8988T (cell line): Measurements from ENCODE around the gene DLX2.

ENCODE experiments used
- DNase-seq: peaks from one replicate; pipeline ENCODE4 v3.0.0; 2011

Gene DLX2

DNA sequence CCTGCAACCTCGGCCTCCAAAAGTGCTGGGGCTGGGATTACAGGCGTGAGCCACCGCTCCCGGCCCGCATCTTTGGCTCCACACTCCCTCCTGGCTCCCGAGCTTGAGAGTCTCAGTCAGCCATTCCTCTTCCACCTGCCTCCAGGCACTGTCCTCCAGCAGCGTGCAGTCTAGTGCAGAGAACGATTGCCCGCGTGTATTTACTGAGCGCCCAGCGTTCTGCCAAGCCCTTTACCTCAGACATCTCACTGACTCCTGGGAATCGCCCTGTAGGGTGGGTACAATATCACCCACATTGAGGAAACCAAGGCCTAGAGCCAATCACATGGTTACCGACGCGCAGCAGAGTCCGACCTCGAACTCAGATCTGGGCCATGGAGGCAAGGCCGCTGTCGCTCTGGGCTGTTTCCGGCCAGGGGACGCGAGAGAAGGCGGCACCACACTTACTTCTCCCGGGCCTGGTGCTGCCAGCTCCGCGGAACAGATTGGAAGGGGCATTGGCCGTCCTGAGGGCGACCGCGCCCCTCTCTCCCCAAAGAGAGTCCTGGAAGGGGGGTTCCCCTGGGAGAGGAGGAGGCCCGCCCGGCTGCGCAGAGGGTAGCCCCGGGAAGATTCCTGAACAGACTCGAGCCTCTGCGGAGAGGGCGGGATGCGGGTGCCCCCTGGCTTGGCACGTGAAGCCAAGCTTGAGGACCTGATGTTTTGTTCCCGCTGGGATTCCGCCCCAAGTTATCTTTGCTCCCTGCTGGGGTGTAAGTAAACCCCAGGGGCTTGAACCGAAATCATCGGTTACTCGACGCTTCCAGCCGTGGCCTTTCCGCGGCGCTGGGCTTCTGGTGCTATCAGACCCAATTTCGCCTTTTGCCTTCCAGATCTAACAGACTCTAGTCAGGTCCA, 5.2 kb upstream of the DLX2 start:
- peak; percentile 6 for DNase-seq

DNA sequence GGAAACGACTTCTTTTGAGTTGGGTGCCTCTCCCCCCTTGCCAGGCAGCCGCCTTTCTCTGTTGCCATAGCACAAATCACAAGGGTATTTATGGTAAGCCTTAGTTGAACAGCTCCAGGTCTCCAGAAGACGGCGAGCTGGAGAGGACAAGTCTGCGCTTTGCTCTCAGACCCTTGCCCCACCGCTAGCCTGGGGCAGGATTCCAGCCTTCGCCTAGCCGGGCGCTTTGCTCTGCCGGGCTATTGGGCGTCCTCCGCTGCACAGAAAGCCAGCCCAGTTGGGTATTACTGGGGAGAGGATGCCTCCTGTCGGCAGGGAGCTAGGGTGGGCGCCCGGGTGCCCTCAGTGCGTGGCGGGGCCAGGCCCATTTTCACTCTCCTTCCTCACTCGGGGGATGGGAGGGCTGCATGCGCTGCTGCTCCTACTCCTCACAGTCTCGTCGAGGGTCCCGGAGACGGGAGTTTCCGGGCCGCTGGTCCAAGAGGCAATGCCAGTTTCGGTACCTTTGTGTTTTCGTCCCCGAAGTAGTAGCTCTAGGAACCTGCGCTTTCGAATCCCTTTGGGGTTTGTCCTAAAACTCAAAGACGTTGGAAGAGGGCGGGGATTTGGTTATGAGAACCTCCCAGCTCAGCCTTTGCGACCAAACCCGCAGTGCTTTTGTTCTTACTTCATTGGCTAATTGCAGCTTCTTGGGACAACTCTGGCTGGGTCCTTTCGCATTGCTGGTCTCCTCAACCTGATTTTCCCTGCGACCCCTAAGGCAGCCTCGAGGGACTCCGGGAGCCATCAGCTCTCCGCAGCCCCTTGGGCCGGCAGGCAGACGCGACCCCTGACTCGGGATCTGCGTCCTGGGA, 3.6 kb upstream of the DLX2 start:
- DNase-seq, result peak; percentile 70

DNA sequence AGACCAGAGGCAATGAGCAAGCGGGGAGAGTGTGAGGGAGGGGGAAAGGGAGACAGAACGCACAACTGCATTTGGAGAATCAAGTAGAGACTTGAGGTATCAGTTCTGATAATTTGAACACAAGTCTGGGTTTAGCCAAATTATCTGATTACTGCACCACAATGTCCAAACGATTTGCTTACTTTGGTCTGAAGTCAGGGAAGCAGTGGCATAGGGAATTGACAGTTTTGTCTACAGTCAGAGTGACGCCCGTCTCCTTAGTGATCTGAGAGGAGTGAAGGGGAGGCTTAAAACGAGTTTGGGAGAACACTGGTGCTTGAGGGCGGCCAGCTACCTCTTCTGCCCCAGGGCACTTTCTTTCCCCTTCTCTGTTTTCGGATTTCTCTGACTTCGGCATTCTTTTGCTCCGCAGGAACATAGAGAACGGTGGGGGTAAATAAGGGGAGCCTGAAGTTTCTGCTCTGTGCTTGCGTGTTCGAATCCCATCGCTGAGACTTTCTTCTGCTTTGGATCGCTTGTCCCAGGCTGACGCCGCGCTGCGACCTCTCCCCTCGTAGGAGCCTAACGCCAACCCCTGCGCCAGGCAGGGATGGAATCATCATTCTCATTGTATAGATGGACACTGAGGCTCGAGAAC, 2.9 kb upstream of the DLX2 start:
- DNase-seq, result no peak

DNA sequence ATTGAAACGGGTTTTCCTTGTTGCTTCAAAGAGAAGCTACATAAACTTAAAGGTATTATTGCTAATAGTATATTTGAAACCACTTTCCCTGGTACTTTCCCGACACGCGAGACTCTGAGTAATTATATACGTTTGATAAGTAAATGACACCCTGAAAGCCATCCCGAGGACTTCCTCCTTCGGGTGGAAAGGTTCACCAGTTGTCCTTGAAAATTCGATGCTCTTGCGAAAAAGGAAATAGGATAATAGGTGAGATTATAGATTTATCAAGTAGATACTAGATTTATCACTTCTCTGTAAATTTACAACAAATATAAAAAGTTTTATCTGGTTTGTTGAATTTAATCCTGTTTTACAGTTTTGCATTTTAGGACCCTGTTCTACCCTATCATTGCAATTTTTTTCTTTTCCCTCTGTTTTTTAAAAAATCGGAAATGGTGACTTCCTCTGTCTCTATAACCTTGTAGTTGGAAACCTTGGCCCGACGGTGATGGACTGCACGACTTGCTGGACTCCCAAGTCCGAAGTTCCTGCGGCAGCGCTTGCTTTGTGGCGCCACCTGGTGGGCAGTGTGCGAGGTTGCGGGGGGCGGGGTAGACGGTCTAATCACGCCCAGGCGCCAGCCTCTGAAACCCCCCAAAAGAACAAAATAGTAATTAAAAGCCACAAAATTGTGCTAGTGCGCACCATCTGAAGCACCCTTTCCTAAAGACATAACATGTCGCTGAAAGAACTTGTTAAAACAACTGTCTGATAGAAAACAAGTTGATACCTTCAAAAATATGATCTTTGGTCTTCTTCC, 972 bp upstream of the DLX2 start:
- peak; percentile 92 for DNase-seq

DNA sequence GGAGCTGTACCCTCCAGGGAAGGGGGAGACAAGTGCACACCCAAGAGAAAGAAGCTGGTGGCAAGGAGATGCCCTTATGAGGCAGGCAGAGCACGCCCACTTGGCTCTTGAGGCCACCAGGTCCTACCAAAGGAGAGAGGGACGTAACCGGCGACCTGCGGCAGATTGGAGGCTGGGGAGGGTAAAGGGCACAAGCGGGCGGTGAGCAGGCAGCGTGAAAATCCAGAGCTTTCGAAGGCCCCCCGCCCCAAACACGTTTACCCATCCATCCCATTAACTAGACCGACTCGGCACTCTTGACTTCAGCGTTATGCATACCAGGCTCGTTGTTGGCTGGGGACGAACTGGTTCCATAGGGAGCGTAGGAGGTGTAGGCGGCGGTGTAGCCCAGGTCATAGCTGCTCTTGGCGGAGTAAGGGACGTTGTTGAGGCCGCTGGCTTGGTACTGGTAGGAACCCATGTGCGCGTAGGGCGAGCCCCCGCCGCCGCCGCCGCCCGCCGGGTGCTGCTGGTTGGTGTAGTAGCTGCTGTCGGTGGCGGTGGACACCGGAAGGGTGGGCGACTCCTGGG, 794 bp downstream of the DLX2 start:
- peak; percentile 33 for DNase-seq

DNA sequence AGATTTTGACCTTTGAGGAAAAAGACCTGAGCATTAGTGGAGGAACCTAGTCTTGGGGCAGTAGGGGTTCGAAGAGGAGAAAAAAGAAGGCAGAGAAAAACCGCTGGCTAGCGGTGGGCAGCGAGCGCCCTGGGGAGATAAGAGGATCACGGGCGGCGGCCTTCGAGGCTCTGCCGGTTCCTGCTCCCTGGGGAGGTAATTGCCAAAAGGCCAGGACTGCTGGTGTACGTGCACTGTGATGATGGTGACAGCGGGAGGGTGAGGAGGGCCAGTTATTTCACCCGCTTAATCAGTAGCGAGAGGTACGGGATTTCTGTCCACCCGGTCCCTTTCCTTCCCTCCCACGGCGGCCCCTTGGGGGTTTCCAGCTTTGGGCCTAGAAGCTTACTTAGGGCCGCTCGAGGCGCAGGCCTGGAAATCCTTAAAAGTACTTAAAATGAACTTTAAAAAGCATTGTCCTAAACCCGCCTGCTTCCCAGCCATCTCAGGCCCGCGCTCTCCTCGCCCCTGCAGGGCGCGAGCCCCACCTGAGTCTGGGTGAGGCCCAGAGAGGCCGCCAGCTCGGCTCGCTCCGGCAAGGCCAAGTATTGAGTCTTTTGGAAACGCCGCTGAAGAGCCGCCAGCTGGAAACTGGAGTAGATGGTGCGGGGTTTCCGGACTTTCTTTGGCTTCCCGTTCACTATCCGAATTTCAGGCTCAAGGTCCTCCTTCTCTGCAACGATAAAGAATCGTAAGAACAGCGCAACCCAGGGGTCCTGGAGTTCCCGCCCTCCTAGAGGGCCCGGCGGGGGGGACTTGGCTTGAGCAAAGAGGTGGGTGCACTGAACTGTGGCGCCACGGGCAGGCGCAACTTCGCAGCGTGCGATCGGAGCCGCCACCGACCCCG, 1.5 kb downstream of the DLX2 start:
- peak; percentile 6 for DNase-seq

DNA sequence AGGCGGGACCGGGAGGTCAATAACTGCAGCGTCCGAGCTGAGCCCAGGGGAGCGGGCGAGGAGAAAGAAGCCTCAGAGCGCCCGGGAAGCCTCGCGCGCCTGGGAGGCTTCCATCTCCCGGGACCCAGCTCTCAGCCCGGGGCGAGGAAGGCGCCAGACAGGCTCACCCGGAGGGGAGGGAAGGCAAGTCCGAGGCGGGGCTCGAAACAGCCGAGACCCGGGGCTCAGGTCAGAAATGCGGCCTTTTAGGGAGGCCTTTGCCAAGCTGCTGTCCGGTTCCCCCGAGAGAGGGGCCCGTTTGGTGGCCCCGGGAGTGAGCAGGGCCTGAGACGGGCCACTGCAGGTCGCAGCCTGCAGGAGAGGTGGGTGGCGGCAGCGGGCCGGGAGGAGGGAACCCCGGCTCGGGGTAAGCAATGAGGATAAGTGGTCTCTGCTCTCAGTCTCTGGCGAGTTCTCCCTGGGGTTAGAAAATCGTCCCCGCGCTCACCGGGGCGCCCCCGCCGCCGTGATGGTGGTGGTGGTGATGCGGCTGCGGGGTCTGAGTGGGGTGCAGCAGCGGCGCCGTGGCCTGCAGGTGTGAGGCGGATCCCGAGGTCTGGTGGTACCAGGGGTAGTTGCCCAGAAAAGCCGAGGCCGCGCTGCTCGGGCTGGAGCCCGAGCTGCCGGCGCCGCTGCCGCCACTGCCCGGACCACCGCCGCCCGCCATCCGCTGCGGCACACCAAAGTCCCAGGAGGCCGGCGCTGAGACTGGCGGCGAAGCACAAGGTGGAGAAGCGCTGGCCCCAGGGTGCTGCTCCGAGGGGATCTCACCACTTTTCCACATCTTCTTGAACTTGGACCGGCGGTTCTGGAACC, 2.4 kb downstream of the DLX2 start:
- DNase-seq, result no peak

DNA sequence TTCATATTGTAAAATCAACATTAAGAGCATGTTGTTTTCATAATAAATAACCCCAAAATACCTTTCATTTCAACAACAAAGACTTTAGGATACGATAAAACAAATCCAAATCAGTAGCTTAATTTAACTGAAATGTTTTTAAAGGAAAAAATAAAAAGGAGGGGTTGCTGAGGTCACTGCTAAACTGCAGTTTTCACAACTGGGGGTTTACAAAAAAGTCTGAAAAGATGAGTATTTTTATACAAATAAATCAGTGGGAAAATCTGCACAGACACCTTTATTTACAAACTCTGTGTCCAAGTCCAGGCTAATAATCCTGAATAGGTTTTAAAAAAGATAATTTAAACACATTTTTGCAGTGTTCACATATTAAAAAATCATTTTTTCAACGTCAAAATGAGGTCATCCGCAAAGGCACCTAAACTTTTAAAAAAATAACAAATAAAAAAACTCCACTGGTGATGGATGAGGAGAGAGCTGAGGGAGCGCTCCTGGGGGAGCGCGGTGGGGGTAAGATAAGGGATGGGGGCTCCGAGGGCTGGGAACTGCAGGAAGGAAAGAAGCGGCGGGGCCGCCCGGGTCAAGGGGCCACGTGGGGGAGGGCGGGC, 3.1 kb downstream of the DLX2 start:
- DNase-seq, result peak; percentile 14

DNA sequence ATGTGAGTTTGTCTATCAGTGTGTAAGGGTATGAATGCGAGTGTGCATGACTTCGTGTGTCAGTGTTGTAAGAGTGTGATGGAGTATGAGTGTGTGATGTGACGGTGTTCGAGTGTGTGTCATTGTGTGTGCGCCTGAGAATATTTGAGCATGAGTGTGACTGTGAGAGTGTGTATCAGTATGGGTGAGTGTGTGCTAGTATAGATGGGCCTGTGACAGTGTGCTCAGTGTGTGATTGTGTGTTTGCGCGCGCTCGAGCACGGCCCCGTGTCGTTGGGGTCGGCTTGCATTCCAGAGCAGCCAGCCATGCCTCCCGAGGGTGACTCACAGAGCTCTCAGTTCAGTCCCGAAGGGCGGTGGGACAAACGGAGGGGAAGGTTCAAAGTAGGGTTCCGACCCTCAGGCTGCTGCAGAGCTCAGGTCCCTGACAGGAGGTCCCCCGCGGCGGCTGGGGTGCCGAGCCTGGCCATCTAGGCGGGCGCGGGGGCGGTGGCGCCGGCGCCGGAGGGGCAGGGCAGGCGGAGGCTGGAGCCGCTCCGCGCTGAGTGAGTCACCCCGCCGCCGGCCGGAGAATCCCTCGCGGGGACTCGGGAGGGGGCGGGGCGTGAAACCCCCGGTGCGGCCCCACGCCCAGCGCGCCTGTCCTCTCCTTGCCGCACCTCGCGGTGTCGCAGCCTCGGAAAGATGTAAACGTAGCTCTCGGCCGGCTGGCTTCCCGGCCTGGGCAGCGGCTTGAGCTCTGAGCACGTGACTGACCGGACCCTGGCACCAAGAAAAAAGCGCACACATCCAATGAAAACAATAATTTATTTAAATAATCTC, 3.8 kb downstream of the DLX2 start:
- peak; percentile 92 for DNase-seq

DNA sequence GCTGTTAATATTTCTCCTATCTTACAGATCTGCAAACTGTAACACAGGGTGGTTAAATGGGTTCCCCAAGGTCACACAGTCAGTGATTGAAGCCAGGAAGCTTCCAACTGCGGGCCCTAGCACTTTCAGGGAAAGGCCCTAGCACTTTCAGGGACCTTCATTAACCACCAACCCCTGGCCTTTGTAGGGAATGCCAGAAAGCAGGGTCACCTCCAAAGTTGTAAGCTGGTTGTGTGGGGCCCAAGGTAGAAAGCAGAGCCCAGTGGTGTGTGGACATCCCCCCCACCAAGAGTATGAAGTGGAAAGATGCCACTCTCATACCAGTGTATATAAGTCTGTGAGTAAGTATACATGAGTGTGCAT, 4.4 kb downstream of the DLX2 start:
- DNase-seq, result peak; percentile 35

DNA sequence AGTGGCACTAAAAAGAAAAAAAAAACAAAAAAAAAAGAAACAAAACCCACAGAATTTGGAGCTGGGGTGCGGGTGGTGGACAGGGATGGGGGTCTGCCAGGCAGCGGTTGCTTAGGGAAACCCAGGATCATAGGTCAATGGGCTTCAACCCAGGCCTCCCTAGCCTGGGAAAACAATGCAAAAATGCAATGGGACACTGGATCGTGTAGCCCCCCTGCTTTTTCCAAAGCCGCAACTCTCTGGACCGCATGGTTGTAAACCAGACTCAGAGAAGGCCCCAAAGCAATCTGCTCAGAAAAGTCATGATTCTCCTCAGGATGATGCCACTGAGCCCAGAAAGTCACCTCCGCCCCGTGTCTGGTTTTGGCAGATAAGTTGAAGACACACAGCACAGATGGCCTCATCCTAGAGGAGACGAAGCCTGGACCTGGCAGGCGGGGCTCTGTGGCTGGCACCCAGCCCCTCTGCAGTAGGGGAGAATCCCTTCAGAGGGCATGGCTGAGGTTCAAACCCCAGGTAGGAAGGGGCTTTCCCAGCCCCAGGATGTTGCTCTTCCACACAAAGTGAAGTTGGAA, 5.1 kb downstream of the DLX2 start:
- peak; percentile 55 for DNase-seq

DNA sequence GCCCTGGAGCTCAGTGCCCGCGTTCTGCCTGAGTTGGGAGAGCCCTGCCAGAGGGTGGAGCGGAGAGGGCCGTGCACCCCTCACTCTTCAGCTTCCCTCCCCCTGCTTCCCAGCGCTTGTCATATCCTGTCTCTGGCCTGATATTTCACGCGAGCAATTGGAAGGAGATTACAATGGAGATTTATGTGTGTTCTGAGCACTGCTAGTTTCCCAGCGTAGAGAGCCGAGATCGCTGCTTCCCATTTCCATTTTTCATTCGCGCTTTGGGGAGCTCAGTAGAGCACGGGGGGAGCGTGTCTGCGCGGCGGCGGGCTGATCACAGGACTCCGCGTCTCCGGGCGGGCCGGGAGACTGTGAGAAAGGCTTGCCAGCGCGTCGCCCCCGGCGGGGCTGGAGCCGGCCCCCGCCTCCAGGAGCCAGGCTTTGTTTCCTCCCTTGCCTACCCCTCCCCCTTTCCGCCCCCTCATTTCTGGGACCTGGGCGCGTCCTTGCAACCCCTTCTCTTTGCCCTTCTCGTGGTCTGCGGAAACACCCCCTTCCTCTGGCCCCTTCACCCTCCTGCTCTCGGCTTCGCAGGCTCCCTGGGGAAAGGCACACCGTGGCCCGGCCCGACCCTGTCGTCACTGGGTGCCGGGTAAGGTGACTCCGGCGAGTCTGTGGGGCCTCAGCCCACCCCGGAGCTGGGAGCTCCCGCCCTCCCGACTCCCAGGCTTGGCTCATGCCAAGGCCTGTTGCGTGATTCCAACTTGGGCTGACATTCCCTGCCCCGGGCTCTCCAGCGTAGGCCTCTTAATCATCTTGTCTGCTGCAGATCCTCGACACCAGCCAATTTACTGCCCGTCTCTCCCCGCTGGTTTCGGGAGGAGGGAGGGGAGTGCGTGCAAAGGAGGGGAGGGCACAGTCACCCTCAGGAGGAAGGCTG, 5.8 kb downstream of the DLX2 start:
- DNase-seq, result peak; percentile 26

DNA sequence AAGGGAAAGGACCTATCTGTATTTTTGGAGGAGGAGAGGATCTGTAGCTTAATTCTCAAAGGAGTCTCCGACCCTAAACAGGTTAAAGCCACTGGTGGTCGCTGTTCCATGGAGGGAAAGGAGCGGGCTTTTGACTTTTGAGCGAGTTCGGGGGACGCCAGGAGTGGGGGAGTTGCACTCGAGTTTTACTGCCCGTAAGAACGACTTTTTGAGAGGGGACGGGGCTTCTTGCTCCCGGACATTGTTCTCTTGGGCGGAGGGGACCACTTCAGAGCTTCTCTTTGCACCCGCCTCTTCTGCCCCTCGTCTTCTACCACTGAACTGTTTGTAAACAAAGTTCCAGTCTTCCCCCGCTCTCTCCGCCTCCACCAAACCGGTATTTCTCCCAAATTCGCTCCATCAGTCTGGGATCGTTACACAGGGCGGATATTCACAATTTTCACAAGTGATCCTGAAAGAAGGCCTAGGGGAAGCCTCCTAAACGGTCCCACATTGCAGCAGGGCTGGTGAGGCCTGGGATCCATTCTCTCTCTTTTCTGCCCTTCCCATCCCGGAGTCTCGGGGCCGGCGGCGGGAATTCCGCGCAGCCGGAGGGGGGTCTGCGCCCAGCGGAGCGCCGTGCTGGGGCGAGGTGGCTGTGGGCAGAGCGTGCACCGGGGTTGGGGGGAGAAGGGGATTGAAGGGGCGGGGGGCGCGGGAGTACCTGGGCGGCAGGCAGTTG, 6.6 kb downstream of the DLX2 start:
- DNase-seq, result peak; percentile 26

DNA sequence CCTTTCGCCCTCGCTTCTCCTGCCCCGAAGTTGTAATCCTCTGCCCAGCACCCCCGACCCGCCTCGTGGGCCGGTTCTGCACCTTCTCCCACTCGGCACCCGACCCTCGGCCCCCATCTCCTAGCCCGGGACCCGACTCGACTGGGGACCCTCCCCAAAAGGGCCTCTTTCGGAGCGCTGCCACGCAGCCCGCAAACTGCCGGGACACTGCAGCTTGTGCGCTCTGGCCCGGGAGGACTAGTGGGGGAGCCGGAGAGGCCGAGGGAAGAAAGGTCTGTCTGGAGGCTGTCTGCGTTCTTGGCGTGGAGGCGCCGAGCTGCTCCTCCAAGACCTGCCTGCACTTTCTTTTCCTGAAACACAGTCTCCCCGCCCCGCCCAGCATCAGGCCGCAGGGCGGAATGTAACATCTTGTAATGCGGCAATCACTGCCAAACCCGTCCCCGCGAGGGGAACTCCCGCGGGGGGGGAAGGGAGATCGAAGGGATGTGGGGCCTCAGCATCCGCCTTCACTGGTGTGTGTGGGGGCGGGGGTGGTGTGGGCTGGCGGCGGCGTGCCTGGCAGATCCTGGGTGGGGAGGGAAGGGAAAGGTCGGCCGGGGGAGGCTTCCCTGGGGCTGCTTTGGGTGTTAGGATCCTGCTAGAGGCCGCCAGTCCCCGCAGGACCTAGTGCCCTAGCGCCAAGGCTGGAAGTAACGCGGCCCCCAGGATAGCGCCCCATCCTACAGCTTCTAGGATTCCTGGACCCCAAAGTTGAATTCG, 7.4 kb downstream of the DLX2 start:
- peak; percentile 95 for DNase-seq

DNA sequence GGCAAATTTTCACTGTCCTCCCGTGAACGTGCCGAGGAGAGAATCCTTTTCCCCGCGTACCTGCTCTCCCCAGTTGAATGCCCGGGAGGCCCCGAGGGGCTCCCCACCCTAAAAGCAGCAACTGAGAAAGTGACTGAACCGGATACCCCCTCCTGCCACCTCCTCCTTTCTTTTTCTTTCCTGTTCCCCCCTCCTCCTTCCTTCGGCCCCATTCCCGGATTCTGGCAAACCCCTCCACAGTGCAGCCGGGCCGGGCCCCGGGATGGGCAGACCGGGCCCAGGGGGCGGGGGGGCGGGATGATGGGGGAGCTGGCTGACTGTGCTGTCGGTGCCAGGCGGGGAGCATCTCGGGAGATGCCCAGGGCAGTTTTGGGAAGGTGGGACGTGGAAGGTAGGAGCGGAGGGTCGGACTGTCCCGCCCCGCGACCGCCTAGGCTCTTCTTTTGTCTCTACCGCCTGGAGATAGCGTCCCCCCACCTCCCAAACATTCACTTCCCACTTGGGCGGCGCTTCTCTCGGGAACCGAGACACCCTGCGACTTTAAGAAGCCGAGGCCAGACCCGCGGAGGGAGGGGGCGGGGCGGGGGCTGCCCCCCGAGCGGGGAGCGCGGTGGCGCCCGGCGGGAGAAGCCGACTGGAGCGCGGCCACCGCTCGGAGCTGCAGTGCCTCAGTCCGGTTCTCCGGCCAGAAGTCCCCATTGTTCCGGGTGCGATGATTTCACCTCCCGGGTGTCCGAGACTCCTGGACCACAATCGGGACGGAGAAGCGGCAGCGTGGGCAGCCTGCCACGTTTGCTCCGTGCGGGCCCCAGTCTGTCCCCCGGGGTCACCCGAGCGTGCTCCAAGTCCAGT, 8.2 kb downstream of the DLX2 start:
- peak; percentile 92 for DNase-seq
